ENCODE data around the gene MPZL2.

The MPZL2 gene

GRCh38 chr11:118263695-118264568, at the start of gene MPZL2:
Gene MPZL2, minus strand, starts transcription at chr11:118264297. Its CDS starts 144 bp downstream, at chr11:118264153.
- Histone ChIP-seq H3K79me2 (ENCODE audit: low read length) (no peaks in the 10 kb centered on the region), H2AFZ (ENCODE audit: low read depth, low read length) (peak within 1 kb of the TSS; percentile 37), H3K9ac (ENCODE audit: low read length) (no peak within 1 kb of the TSS), H3K36me3 (replicated peaks; ENCODE audit: low read depth, low read length) (no peaks in the 10 kb centered on the region), H3K4me1 (ENCODE audit: low read length) (peaks cover 15% of the 10 kb centered on the region), H3K9me3 (ENCODE audit: insufficient read depth, low read length) (no peaks in the 10 kb centered on the region), H3K4me2 (ENCODE audit: low read length) (peak within 1 kb of the TSS; percentile 55), H4K20me1 (ENCODE audit: insufficient read depth, low read length) (no peaks in the 10 kb centered on the region), H3K4me3 (ENCODE audit: low read length) (peak within 1 kb of the TSS; percentile 31), H3K27ac (ENCODE audit: low read length) (no peak within 1 kb of the TSS), H3K27me3 (ENCODE audit: low read depth, low read length) (peaks cover 46% of the 10 kb centered on the region)
- TF ChIP-seq EZH2phosphoT487 (IDR thresholded peaks at IDR 0.05; ENCODE audit: low read depth): no peak
- TF ChIP-seq CTCF (IDR thresholded peaks at IDR 0.05; ENCODE audit: low read depth, low read length): no peak

GRCh38 chr11:118313242-118313641, 49.1 kb upstream of the MPZL2 start:
- no peak for TF ChIP-seq EZH2phosphoT487 (IDR thresholded peaks at IDR 0.05; ENCODE audit: low read depth)
- TF ChIP-seq CTCF (IDR thresholded peaks at IDR 0.05; ENCODE audit: low read depth, low read length): no peak
- Histone ChIP-seq H4K20me1 (ENCODE audit: insufficient read depth, low read length) (no peaks in the 10 kb centered on the region), H3K36me3 (replicated peaks; ENCODE audit: low read depth, low read length) (no peaks in the 10 kb centered on the region), H3K27ac (ENCODE audit: low read length) (no peak overlapping the region), H3K9ac (ENCODE audit: low read length) (no peak overlapping the region), H3K4me2 (ENCODE audit: low read length) (no peak overlapping the region), H3K4me3 (ENCODE audit: low read length) (no peak overlapping the region), H3K9me3 (ENCODE audit: insufficient read depth, low read length) (no peaks in the 10 kb centered on the region), H3K27me3 (ENCODE audit: low read depth, low read length) (peaks cover 13% of the 10 kb centered on the region), H2AFZ (ENCODE audit: low read depth, low read length) (no peak overlapping the region), H3K79me2 (ENCODE audit: low read length) (no peaks in the 10 kb centered on the region), H3K4me1 (ENCODE audit: low read length) (peaks cover 12% of the 10 kb centered on the region)

GRCh38 chr11:118312328-118312727, 48.2 kb upstream of the MPZL2 start:
- peaks cover 12% of the 10 kb centered on the region for H3K4me1 ChIP-seq (ENCODE audit: low read length)
- no peak overlapping the region for H2AFZ ChIP-seq (ENCODE audit: low read depth, low read length)
- peaks cover 13% of the 10 kb centered on the region for H3K27me3 ChIP-seq (ENCODE audit: low read depth, low read length)
- H3K4me3 ChIP-seq (ENCODE audit: low read length): no peak overlapping the region
- no peak overlapping the region for H3K27ac ChIP-seq (ENCODE audit: low read length)
- no peak overlapping the region for H3K4me2 ChIP-seq (ENCODE audit: low read length)
- H3K36me3 ChIP-seq (replicated peaks; ENCODE audit: low read depth, low read length): no peaks in the 10 kb centered on the region
- no peak for TF ChIP-seq EZH2phosphoT487 (IDR thresholded peaks at IDR 0.05; ENCODE audit: low read depth)
- no peak for TF ChIP-seq CTCF (IDR thresholded peaks at IDR 0.05; ENCODE audit: low read depth, low read length)
- no peaks in the 10 kb centered on the region for H4K20me1 ChIP-seq (ENCODE audit: insufficient read depth, low read length)
- no peaks in the 10 kb centered on the region for H3K79me2 ChIP-seq (ENCODE audit: low read length)
- no peaks in the 10 kb centered on the region for H3K9me3 ChIP-seq (ENCODE audit: insufficient read depth, low read length)
- no peak overlapping the region for H3K9ac ChIP-seq (ENCODE audit: low read length)

GRCh38 chr11:118311518-118311917, 47.4 kb upstream of the MPZL2 start:
- Histone ChIP-seq H3K4me2 (ENCODE audit: low read length) (no peak overlapping the region), H3K9ac (ENCODE audit: low read length) (no peak overlapping the region), H3K4me1 (ENCODE audit: low read length) (peaks cover 5% of the 10 kb centered on the region), H3K9me3 (ENCODE audit: insufficient read depth, low read length) (no peaks in the 10 kb centered on the region), H3K27me3 (ENCODE audit: low read depth, low read length) (peaks cover 13% of the 10 kb centered on the region), H3K4me3 (ENCODE audit: low read length) (no peak overlapping the region), H3K36me3 (replicated peaks; ENCODE audit: low read depth, low read length) (no peaks in the 10 kb centered on the region), H3K79me2 (ENCODE audit: low read length) (no peaks in the 10 kb centered on the region), H3K27ac (ENCODE audit: low read length) (no peak overlapping the region), H2AFZ (ENCODE audit: low read depth, low read length) (no peak overlapping the region), H4K20me1 (ENCODE audit: insufficient read depth, low read length) (no peaks in the 10 kb centered on the region)
- TF ChIP-seq CTCF (IDR thresholded peaks at IDR 0.05; ENCODE audit: low read depth, low read length): no peak
- no peak for TF ChIP-seq EZH2phosphoT487 (IDR thresholded peaks at IDR 0.05; ENCODE audit: low read depth)
